Upper lobe of left lung (tissue), 6 donors: ENCODE data around the gene ABCC5. TPM values are rescaled to one million over a fixed set of nuclear protein-coding genes. Genes with fewer than 3 reads are reported as not detected.

ENCODE experiments used
- ATAC-seq, 2 donors: fragments of 200-7000 bp; cut with Tn5 transposase; one replicate each; pipeline ENCODE4 v1.9.1; 2022; ENCODE audit warnings: mild to moderate bottlenecking in 2 of 2, moderate library complexity in 2 of 2; ENCODE audit not compliant: low FRiP score in 2 of 2
- DNase-seq, 2 donors: peaks; one replicate each; pipeline ENCODE4 v3.0.0-alpha.2; 2019 to 2020
- H3K27ac ChIP-seq, 4 donors: fragments of 200-600 bp; sonication (generic); one replicate each; pipeline ENCODE4 v1.5.1; 2016 to 2019
- H3K27me3 ChIP-seq, 4 donors: fragments of 200-600 bp; sonication (generic); one replicate each; pipeline ENCODE4 v1.5.1; 2017 to 2019
- H3K36me3 ChIP-seq, 4 donors: fragments of 200-600 bp; sonication (generic); one replicate each; pipeline ENCODE4 v1.5.1; 2016 to 2019
- H3K4me1 ChIP-seq, 4 donors: fragments of 200-600 bp; sonication (generic); one replicate each; pipeline ENCODE4 v1.5.1; 2018 to 2019
- H3K4me3 ChIP-seq, 4 donors: fragments of 200-600 bp; sonication (generic); one replicate each; pipeline ENCODE4 v1.5.1; 2017 to 2019; ENCODE audit warnings: mild to moderate bottlenecking in 2 of 4, moderate library complexity in 1 of 4
- H3K9me3 ChIP-seq, 4 donors: fragments of 200-600 bp; sonication (generic); one replicate each; pipeline ENCODE4 v1.5.1; 2018 to 2019
- CTCF ChIP-seq, 6 experiments: fragments of 450-650 bp in 4 of 6; fragments of 200-600 bp in 2 of 6; sonication (generic) in 2 of 6; IDR thresholded peaks; one replicate each; pipeline ENCODE4 v1.5.1; 2016 to 2019; ENCODE audit warnings: antibody characterized with exemption in 6 of 6
- EP300 ChIP-seq, 4 donors: sonication (generic); formaldehyde crosslinking; IDR thresholded peaks; one replicate each; pipeline ENCODE4 v1.5.1; 2017; ENCODE audit warnings: antibody characterized with exemption in 4 of 4, control low read depth in 2 of 4
- POLR2A ChIP-seq, 4 donors: fragments of 450-650 bp; IDR thresholded peaks; one replicate each; pipeline ENCODE4 v1.5.1; 2016 to 2017; ENCODE audit warnings: antibody characterized with exemption in 4 of 4, mild to moderate bottlenecking in 2 of 4
- POLR2AphosphoS5 ChIP-seq, 2 donors: sonication (generic); formaldehyde crosslinking; IDR thresholded peaks; one replicate each; pipeline ENCODE4 v1.5.1; 2017; ENCODE audit warnings: antibody characterized with exemption in 2 of 2
- WGBS, 2 donors: methylation state at CpG; one replicate each; pipeline ENCODE4 v1.1.5; 2017 to 2018; 5-methylcytosine and 5-hydroxymethylcytosine counted together
- total RNA-seq, 6 donors: library from RNA; depleted of rRNA in 4 of 6; stranded (reverse); fragments of >200 nt in 4 of 6; gene quantifications; one replicate each; pipeline versions ENCODE4 v1.1.0 to v1.2.1, GENCODE V29; 2016 to 2021
- donor health status: DM: no; HTN: no; CAD: no; lungs with moderate emphysema.
- donor health status: DM: no; HTN: yes; CAD: no; lungs with severe emphysema.

ABCC5 gene
- total RNA-seq, 6 donors from 2014 or later = 13.2 to 107 (median 27.1) TPM

DNA sequence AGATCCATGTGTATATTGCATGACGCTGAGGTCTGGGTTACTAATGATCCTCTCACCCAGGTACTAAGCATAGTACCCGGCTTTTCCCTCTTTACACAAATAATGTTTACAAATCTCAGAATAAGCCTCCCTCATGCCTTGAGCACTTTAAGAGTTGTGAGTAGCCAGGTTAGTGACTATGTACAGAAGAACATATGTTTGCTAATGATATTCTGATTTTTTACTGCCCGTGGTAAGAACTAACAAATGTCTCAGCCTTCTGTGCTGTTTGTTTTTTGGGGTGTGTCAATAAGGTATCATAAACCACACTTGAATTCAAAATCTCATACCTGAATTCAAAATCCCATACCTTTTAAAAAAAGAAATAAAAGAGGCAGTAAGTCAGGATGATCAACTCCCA lies 59.5 kb downstream of the ABCC5 start:
- ATAC-seq (no peak), DNase-seq (no peak)
- Histone ChIP-seq H3K4me1 (no peaks in the 10 kb centered on the region), H3K4me3 (no peak overlapping the region), H3K36me3 (peaks cover 0 to 53% (median 12%) of the 10 kb centered on the region in 4 donors), H3K27ac (no peak overlapping the region), H3K27me3 (no peaks in the 10 kb centered on the region), H3K9me3 (no peaks in the 10 kb centered on the region)
- TF ChIP-seq EP300 (IDR thresholded peaks at IDR 0.05) = no peak
- TF ChIP-seq POLR2A (IDR thresholded peaks at IDR 0.05) = no peak
- TF ChIP-seq POLR2AphosphoS5 (IDR thresholded peaks at IDR 0.05) = no peak
- no peak for TF ChIP-seq CTCF (IDR thresholded peaks at IDR 0.05)
- 63 to 84% methylated on average over 3 of the region's 3 CpGs for WGBS, 2 donors

DNA sequence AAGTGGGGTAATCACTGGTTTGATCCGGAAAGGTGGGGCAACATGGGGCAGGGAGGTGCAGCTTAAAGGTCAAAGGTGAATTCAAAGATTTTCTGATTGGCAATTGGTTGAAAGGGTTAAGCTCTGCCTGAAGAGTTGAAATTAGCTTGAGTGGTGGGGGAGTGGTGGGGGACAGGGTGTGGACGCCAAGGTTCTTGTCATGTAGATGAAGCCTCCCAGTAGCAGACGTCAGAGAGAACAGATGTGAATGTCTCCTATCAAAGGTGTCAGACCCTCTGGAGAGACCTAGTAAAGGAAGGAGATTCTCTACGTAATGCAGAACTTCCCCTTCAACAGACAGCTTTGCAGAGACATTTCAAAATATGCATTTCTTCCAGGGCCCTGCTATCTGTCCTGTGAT lies 62.8 kb downstream of the ABCC5 start:
- Histone ChIP-seq H3K27ac (no peak overlapping the region), H3K36me3 (peaks cover 0 to 58% (median 18%) of the 10 kb centered on the region in 4 donors), H3K4me3 (no peak overlapping the region), H3K4me1 (no peaks in the 10 kb centered on the region), H3K9me3 (no peaks in the 10 kb centered on the region), H3K27me3 (no peaks in the 10 kb centered on the region)
- TF ChIP-seq POLR2A (IDR thresholded peaks at IDR 0.05) = no peak
- TF ChIP-seq CTCF (IDR thresholded peaks at IDR 0.05) = no peak
- no peak for TF ChIP-seq EP300 (IDR thresholded peaks at IDR 0.05)
- no peak for TF ChIP-seq POLR2AphosphoS5 (IDR thresholded peaks at IDR 0.05)
- ATAC-seq (no peak), DNase-seq (no peak)
- 72 to 79% methylated on average over 4 of the region's 4 CpGs for WGBS, 2 donors

DNA sequence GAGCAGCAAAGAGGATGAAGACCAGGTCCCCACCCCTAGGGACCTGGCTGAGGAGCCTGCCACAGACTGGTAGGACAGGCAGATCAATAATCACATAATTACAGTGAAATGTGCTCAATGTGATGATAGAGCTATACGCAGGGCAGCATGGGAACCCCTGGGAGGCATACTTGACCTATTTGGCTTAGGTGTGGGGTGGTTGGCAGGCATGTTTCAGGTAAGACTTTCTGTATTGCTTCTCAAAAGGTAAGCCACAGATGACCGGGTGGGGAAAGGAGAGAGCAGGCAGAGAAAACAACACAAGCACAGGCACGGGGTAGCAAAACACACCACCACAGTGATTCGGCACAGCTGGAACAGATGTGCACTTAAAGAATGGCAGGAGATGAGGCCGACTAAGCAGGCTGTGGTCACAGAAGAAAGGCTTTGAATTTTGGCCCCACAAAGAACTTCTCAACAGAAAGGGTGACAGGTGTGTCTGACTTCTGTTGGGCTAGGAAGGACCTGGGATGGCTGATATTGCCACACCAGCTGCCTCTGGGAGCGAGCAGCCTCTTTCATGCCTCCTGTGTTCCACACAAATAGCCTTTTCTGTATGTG lies 64.1 kb downstream of the ABCC5 start:
- H3K27ac ChIP-seq = no peak overlapping the region
- H3K9me3 ChIP-seq = no peaks in the 10 kb centered on the region
- TF ChIP-seq POLR2A (IDR thresholded peaks at IDR 0.05) (no peak), EP300 (IDR thresholded peaks at IDR 0.05) (no peak), CTCF (IDR thresholded peaks at IDR 0.05) (no peak)
- ATAC-seq (no peak), DNase-seq (no peak)
- H3K4me3 ChIP-seq = no peak overlapping the region
- peaks cover 6 to 62% (median 25%) of the 10 kb centered on the region in 4 donors for H3K36me3 ChIP-seq
- H3K4me1 ChIP-seq = no peaks in the 10 kb centered on the region
- WGBS, 2 donors = 88 to 89% methylated on average over 5 to 6 of the region's 6 CpGs
- H3K27me3 ChIP-seq = no peaks in the 10 kb centered on the region

- Histone ChIP-seq H3K4me3 (no peak overlapping the region), H3K36me3 (peaks cover 6 to 61% (median 30%) of the 10 kb centered on the region in 4 donors), H3K27me3 (no peaks in the 10 kb centered on the region), H3K27ac (no peak overlapping the region), H3K9me3 (no peaks in the 10 kb centered on the region), H3K4me1 (no peaks in the 10 kb centered on the region)
- WGBS, 2 donors = 88 to 92% methylated on average over 13 of the region's 13 CpGs
- DNase-seq (no peak), ATAC-seq (peak in 1 of 2 donors; percentile 63)
- TF ChIP-seq POLR2AphosphoS5 (IDR thresholded peaks at IDR 0.05) = no peak
- no peak for TF ChIP-seq CTCF (IDR thresholded peaks at IDR 0.05)
- TF ChIP-seq EP300 (IDR thresholded peaks at IDR 0.05) = no peak
- no peak for TF ChIP-seq POLR2A (IDR thresholded peaks at IDR 0.05)
These were observed 66.2 kb downstream of the ABCC5 start for GRCh38 chr3:183951459-183951858.

DNA sequence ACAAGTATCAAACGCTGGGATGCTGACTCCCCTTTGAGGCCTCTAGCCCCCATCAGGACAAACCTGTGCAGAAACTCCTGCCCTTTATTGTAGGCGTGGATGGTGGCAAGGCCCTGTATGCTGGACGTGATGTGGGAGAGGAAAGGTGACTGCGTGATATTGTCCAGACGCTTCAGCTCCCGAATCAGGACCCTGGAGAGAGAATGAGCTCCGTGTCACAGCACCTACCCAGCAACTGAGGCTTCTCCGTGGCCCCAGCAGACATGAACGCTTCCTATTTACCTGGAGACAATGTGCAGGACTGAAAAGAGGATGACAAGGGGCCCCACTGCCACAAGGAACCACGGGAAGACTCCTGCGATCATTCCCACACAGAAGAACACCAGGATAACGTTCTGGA lies 68.0 kb downstream of the ABCC5 start:
- Histone ChIP-seq H3K27me3 (no peaks in the 10 kb centered on the region), H3K27ac (no peak overlapping the region), H3K9me3 (no peaks in the 10 kb centered on the region), H3K36me3 (peaks cover 10 to 61% (median 39%) of the 10 kb centered on the region in 4 donors), H3K4me1 (no peaks in the 10 kb centered on the region), H3K4me3 (no peak overlapping the region)
- ATAC-seq (no peak), DNase-seq (no peak)
- 90 to 94% methylated on average over 12 of the region's 12 CpGs for WGBS, 2 donors
- TF ChIP-seq POLR2A (IDR thresholded peaks at IDR 0.05) = no peak
- no peak for TF ChIP-seq CTCF (IDR thresholded peaks at IDR 0.05)
- no peak for TF ChIP-seq POLR2AphosphoS5 (IDR thresholded peaks at IDR 0.05)
- TF ChIP-seq EP300 (IDR thresholded peaks at IDR 0.05) = no peak
